Measurements from ENCODE around the gene STH. TPM values are rescaled to one million over a fixed set of nuclear protein-coding genes. Genes with fewer than 3 reads are reported as not detected.

STH gene
- total RNA-seq, 1 donor from 2014 or later: not detected

Other genes with a start within 250 kb of the STH start
- gene CRHR1, start 214.9 kb upstream of the STH start, total RNA-seq: not detected
- gene SPPL2C, start 154.4 kb upstream of the STH start, total RNA-seq: not detected
- 37.7 TPM for gene MAPT, start 104.7 kb upstream of the STH start, total RNA-seq
- 25.1 TPM for gene KANSL1, start 194.2 kb downstream of the STH start, total RNA-seq